ENCODE results near the gene NT5C2.
"Not testable (repeated sequence)": the region's sequence is repeated elsewhere in the genome, so short reads cannot be mapped to it uniquely, and the experiment has no call there.

The NT5C2 gene

GRCh38 chr10:103227416-103227815 is 34.3 kb upstream of the NT5C2 start:
- H2BK12ac ChIP-seq (ENCODE audit: low read length): no peak overlapping the region
- no peak overlapping the region for H2AFZ ChIP-seq (ENCODE audit: low read length)
- WGBS, 2 donors (ENCODE audit: extremely low coverage in 2 of 2, insufficient read length in 2 of 2, insufficient replicate concordance in 1 of 2): no CpG with 5 or more reads among the region's 1 CpG
- H3K14ac ChIP-seq (ENCODE audit: low read length): no peak overlapping the region
- H2BK5ac ChIP-seq (ENCODE audit: low read length): no peak overlapping the region
- no peak overlapping the region for H2BK120ac ChIP-seq (ENCODE audit: low read depth, low read length)
- H3K27me3 ChIP-seq (ENCODE audit: control insufficient read depth in 3 of 3, insufficient read depth in 3 of 3, low read depth in 1 of 3, low read length in 3 of 3): no peaks in the 10 kb centered on the region
- no peaks in the 10 kb centered on the region for H3K79me1 ChIP-seq (ENCODE audit: low read depth, low read length)
- no peaks in the 10 kb centered on the region for H3K36me3 ChIP-seq (replicated peaks in 1 of 2; ENCODE audit: control insufficient read depth in 2 of 2, insufficient read depth in 2 of 2, low read length in 2 of 2)
- no peak overlapping the region for H4K91ac ChIP-seq (ENCODE audit: low read depth, low read length, poor library complexity)
- H2AK5ac ChIP-seq (ENCODE audit: low read depth, low read length): no peak overlapping the region
- H3K4me1 ChIP-seq (ENCODE audit: control insufficient read depth in 2 of 2, insufficient read depth in 1 of 2, low read depth in 1 of 2, low read length in 2 of 2): peaks cover 3 to 13% of the 10 kb centered on the region in 2 donors
- no peak overlapping the region for H3K9ac ChIP-seq (ENCODE audit: low read depth, low read length, poor library complexity)
- no peak overlapping the region for H3K4ac ChIP-seq (ENCODE audit: low read length)
- H3K4me2 ChIP-seq (ENCODE audit: insufficient read depth, low read length, poor library complexity, severe bottlenecking): no peak overlapping the region
- no peak overlapping the region for H3K23ac ChIP-seq (ENCODE audit: low read depth, low read length, poor library complexity)
- peaks cover 5 to 10% of the 10 kb centered on the region in 2 donors for H3K9me3 ChIP-seq (replicated peaks in 1 of 2; ENCODE audit: control insufficient read depth in 2 of 2, insufficient read depth in 1 of 2, low read depth in 1 of 2, low read length in 2 of 2)
- H4K8ac ChIP-seq (ENCODE audit: low read depth, low read length): no peak overlapping the region
- no peak overlapping the region for H3K27ac ChIP-seq (replicated peaks; ENCODE audit: low read length)
- H3K18ac ChIP-seq (ENCODE audit: low read length): no peak overlapping the region
- H2BK15ac ChIP-seq (ENCODE audit: low read length): no peak overlapping the region
- no peak overlapping the region for H3K4me3 ChIP-seq (ENCODE audit: low read length in 2 of 2)
- no peak for DNase-seq (ENCODE audit: low spot score)

- Histone ChIP-seq H3K79me1 (ENCODE audit: low read depth, low read length) (no peaks in the 10 kb centered on the region), H3K18ac (ENCODE audit: low read length) (no peak overlapping the region), H2AFZ (ENCODE audit: low read length) (no peak overlapping the region), H3K4me3 (ENCODE audit: low read length in 2 of 2) (no peak overlapping the region), H3K9me3 (replicated peaks in 1 of 2; ENCODE audit: control insufficient read depth in 2 of 2, insufficient read depth in 1 of 2, low read depth in 1 of 2, low read length in 2 of 2) (peaks cover 5 to 10% of the 10 kb centered on the region in 2 donors), H2AK5ac (ENCODE audit: low read depth, low read length) (no peak overlapping the region), H2BK5ac (ENCODE audit: low read length) (no peak overlapping the region), H3K36me3 (replicated peaks in 1 of 2; ENCODE audit: control insufficient read depth in 2 of 2, insufficient read depth in 2 of 2, low read length in 2 of 2) (no peaks in the 10 kb centered on the region), H3K14ac (ENCODE audit: low read length) (no peak overlapping the region), H3K4ac (ENCODE audit: low read length) (no peak overlapping the region), H2BK15ac (ENCODE audit: low read length) (no peak overlapping the region), H4K8ac (ENCODE audit: low read depth, low read length) (no peak overlapping the region), H3K27ac (replicated peaks; ENCODE audit: low read length) (no peak overlapping the region), H2BK120ac (ENCODE audit: low read depth, low read length) (no peak overlapping the region), H3K27me3 (ENCODE audit: control insufficient read depth in 3 of 3, insufficient read depth in 3 of 3, low read depth in 1 of 3, low read length in 3 of 3) (no peaks in the 10 kb centered on the region), H4K91ac (ENCODE audit: low read depth, low read length, poor library complexity) (no peak overlapping the region), H3K4me1 (ENCODE audit: control insufficient read depth in 2 of 2, insufficient read depth in 1 of 2, low read depth in 1 of 2, low read length in 2 of 2) (peaks cover 3 to 10% of the 10 kb centered on the region in 2 donors), H2BK12ac (ENCODE audit: low read length) (no peak overlapping the region), H3K23ac (ENCODE audit: low read depth, low read length, poor library complexity) (no peak overlapping the region), H3K9ac (ENCODE audit: low read depth, low read length, poor library complexity) (no peak overlapping the region), H3K4me2 (ENCODE audit: insufficient read depth, low read length, poor library complexity, severe bottlenecking) (no peak overlapping the region)
- DNase-seq (ENCODE audit: low spot score): no peak
Measured at GRCh38 chr10:103225939-103226338, 32.9 kb upstream of the NT5C2 start.

GRCh38 chr10:103224721-103225120 is 31.6 kb upstream of the NT5C2 start:
- H2BK120ac ChIP-seq (ENCODE audit: low read depth, low read length); H3K79me1 ChIP-seq (ENCODE audit: low read depth, low read length); H3K36me3 ChIP-seq (replicated peaks in 1 of 2; ENCODE audit: control insufficient read depth in 2 of 2, insufficient read depth in 2 of 2, low read length in 2 of 2); H3K23ac ChIP-seq (ENCODE audit: low read depth, low read length, poor library complexity); H2BK15ac ChIP-seq (ENCODE audit: low read length); H4K91ac ChIP-seq (ENCODE audit: low read depth, low read length, poor library complexity); H3K27me3 ChIP-seq (ENCODE audit: control insufficient read depth in 3 of 3, insufficient read depth in 3 of 3, low read depth in 1 of 3, low read length in 3 of 3); H2BK5ac ChIP-seq (ENCODE audit: low read length); H2BK12ac ChIP-seq (ENCODE audit: low read length); H3K14ac ChIP-seq (ENCODE audit: low read length); H3K4me1 ChIP-seq (ENCODE audit: control insufficient read depth in 2 of 2, insufficient read depth in 1 of 2, low read depth in 1 of 2, low read length in 2 of 2); H3K4me2 ChIP-seq (ENCODE audit: insufficient read depth, low read length, poor library complexity, severe bottlenecking); DNase-seq (ENCODE audit: low spot score); H3K9me3 ChIP-seq (replicated peaks in 1 of 2; ENCODE audit: control insufficient read depth in 2 of 2, insufficient read depth in 1 of 2, low read depth in 1 of 2, low read length in 2 of 2); H3K4ac ChIP-seq (ENCODE audit: low read length); H3K18ac ChIP-seq (ENCODE audit: low read length); H2AK5ac ChIP-seq (ENCODE audit: low read depth, low read length); H3K9ac ChIP-seq (ENCODE audit: low read depth, low read length, poor library complexity); H3K4me3 ChIP-seq (ENCODE audit: low read length in 2 of 2); H2AFZ ChIP-seq (ENCODE audit: low read length); H3K27ac ChIP-seq (replicated peaks; ENCODE audit: low read length); H4K8ac ChIP-seq (ENCODE audit: low read depth, low read length): not testable (repeated sequence)
- no CpG with 5 or more reads among the region's 5 CpGs for WGBS, 2 donors (ENCODE audit: extremely low coverage in 2 of 2, insufficient read length in 2 of 2, insufficient replicate concordance in 1 of 2)

GRCh38 chr10:103224133-103224532 is 31.1 kb upstream of the NT5C2 start:
- WGBS, 2 donors (ENCODE audit: extremely low coverage in 2 of 2, insufficient read length in 2 of 2, insufficient replicate concordance in 1 of 2): no CpG with 5 or more reads among the region's 4 CpGs
- H3K14ac ChIP-seq (ENCODE audit: low read length): no peak overlapping the region
- H3K27ac ChIP-seq (replicated peaks; ENCODE audit: low read length): no peak overlapping the region
- H4K8ac ChIP-seq (ENCODE audit: low read depth, low read length): no peak overlapping the region
- peaks cover 2% of the 10 kb centered on the region in 2 donors for H3K4me1 ChIP-seq (ENCODE audit: control insufficient read depth in 2 of 2, insufficient read depth in 1 of 2, low read depth in 1 of 2, low read length in 2 of 2)
- H3K23ac ChIP-seq (ENCODE audit: low read depth, low read length, poor library complexity): no peak overlapping the region
- H3K4me3 ChIP-seq (ENCODE audit: low read length in 2 of 2): no peak overlapping the region
- H3K4me2 ChIP-seq (ENCODE audit: insufficient read depth, low read length, poor library complexity, severe bottlenecking): no peak overlapping the region
- no peak for DNase-seq (ENCODE audit: low spot score)
- H2BK120ac ChIP-seq (ENCODE audit: low read depth, low read length): no peak overlapping the region
- H2AFZ ChIP-seq (ENCODE audit: low read length): no peak overlapping the region
- H2BK15ac ChIP-seq (ENCODE audit: low read length): no peak overlapping the region
- H3K27me3 ChIP-seq (ENCODE audit: control insufficient read depth in 3 of 3, insufficient read depth in 3 of 3, low read depth in 1 of 3, low read length in 3 of 3): no peaks in the 10 kb centered on the region
- H3K9me3 ChIP-seq (replicated peaks in 1 of 2; ENCODE audit: control insufficient read depth in 2 of 2, insufficient read depth in 1 of 2, low read depth in 1 of 2, low read length in 2 of 2): peaks cover 5 to 10% of the 10 kb centered on the region in 2 donors
- H2AK5ac ChIP-seq (ENCODE audit: low read depth, low read length): no peak overlapping the region
- H4K91ac ChIP-seq (ENCODE audit: low read depth, low read length, poor library complexity): no peak overlapping the region
- no peak overlapping the region for H3K18ac ChIP-seq (ENCODE audit: low read length)
- H3K9ac ChIP-seq (ENCODE audit: low read depth, low read length, poor library complexity): no peak overlapping the region
- no peaks in the 10 kb centered on the region for H3K79me1 ChIP-seq (ENCODE audit: low read depth, low read length)
- no peak overlapping the region for H2BK5ac ChIP-seq (ENCODE audit: low read length)
- H3K36me3 ChIP-seq (replicated peaks in 1 of 2; ENCODE audit: control insufficient read depth in 2 of 2, insufficient read depth in 2 of 2, low read length in 2 of 2): no peaks in the 10 kb centered on the region
- H3K4ac ChIP-seq (ENCODE audit: low read length): no peak overlapping the region
- H2BK12ac ChIP-seq (ENCODE audit: low read length): no peak overlapping the region

All from neuronal stem cell (in vitro differentiated cells).